GM18517 (cell line): ENCODE measurements around the gene ARHGAP5.
A peak's percentile ranks its signal among the peaks of the same experiment; 100 is the strongest.

Experiments
- ATAC-seq: cut with Tn5 transposase; IDR thresholded peaks from one replicate; pipeline ENCODE4 v1.9.1; 2021; ENCODE audit warnings: mild to moderate bottlenecking, moderate library complexity; ENCODE audit not compliant: unreplicated experiment

The ARHGAP5 gene

GRCh38 chr14:32169191-32169590 is 92.1 kb downstream of the ARHGAP5 start:
- no peak for ATAC-seq

- no peak for ATAC-seq
These were observed 94.4 kb downstream of the ARHGAP5 start for GRCh38 chr14:32171469-32171868.

GRCh38 chr14:32183151-32184058 is 106.3 kb downstream of the ARHGAP5 start:
- ATAC-seq, result no peak

- no peak for ATAC-seq
These were observed 108.0 kb downstream of the ARHGAP5 start for GRCh38 chr14:32185097-32185496.

- peak; percentile 81 for ATAC-seq
These were observed 109.1 kb downstream of the ARHGAP5 start for GRCh38 chr14:32186248-32186647.

GRCh38 chr14:32189811-32190210 is 112.7 kb downstream of the ARHGAP5 start:
- ATAC-seq, result no peak

GRCh38 chr14:32190673-32191072 is 113.6 kb downstream of the ARHGAP5 start:
- no peak for ATAC-seq

GRCh38 chr14:32192712-32193373 is 115.7 kb downstream of the ARHGAP5 start:
- ATAC-seq, result no peak

- ATAC-seq, result no peak
These were observed 116.4 kb downstream of the ARHGAP5 start for GRCh38 chr14:32193532-32193931.

- ATAC-seq, result no peak
These were observed 118.5 kb downstream of the ARHGAP5 start for GRCh38 chr14:32195636-32196035.

- ATAC-seq, result peak; percentile 46
These were observed 120.8 kb downstream of the ARHGAP5 start for GRCh38 chr14:32197919-32198318.

- ATAC-seq, result peak; percentile 38
These were observed 123.5 kb downstream of the ARHGAP5 start for GRCh38 chr14:32200368-32201192.

- peak; percentile 46 for ATAC-seq
These were observed 124.2 kb downstream of the ARHGAP5 start for GRCh38 chr14:32201193-32201815.

- ATAC-seq, result no peak
These were observed 124.8 kb downstream of the ARHGAP5 start, which contains the start of gene RNU6-7 for GRCh38 chr14:32201816-32202490. Gene RNU6-7, plus strand, starts transcription at chr14:32202045.

GRCh38 chr14:32202491-32202997 is 125.4 kb downstream of the ARHGAP5 start:
- ATAC-seq, result no peak

- peak; percentile 45 for ATAC-seq
These were observed 126.1 kb downstream of the ARHGAP5 start, which contains the start of gene RNU6-8 for GRCh38 chr14:32202998-32203882. Gene RNU6-8, minus strand, starts transcription at chr14:32203269.

- ATAC-seq, result no peak
These were observed 126.8 kb downstream of the ARHGAP5 start for GRCh38 chr14:32203928-32204357.

GRCh38 chr14:32205554-32205953 is 128.4 kb downstream of the ARHGAP5 start:
- no peak for ATAC-seq

- ATAC-seq, result no peak
These were observed 128.9 kb downstream of the ARHGAP5 start for GRCh38 chr14:32205984-32206383.
